A673 (cell line): Measurements from ENCODE around the gene KCNG1. TPM values are rescaled to one million over a fixed set of nuclear protein-coding genes. Genes with fewer than 3 reads are reported as not detected.

Source experiments
- BruUV-seq: library from RNA; stranded (reverse); fragments of 400-500 nt; replicated peaks from 2 replicates; lab custom pipeline; 2021; lab: Mats Ljungman, UMichigan
- CTCF ChIA-PET: fragments of 300-600 bp; sonication (Branson Sonifier 250); formaldehyde crosslinking; loops from one replicate; lab custom pipeline; 2022; ENCODE audit warnings: antibody characterized with exemption; lab: Charles Lee
- POLR2A ChIA-PET: fragments of 300-600 bp; sonication (Branson Sonifier 250); formaldehyde crosslinking; loops from one replicate; lab custom pipeline; 2022; ENCODE audit warnings: antibody characterized with exemption; ENCODE audit not compliant: low non-redundant PET; lab: Charles Lee
- DNase-seq: peaks from one replicate; pipeline ENCODE4 v3.0.0-alpha.2; 2015; ENCODE audit warnings: low spot score
- H3K27ac ChIP-seq: fragments of 200-600 bp; sonication (generic); 2 replicates; pipeline ENCODE4 v1.5.1; 2016; ENCODE audit warnings: mixed run types, low read depth, mild to moderate bottlenecking, mixed read lengths, antibody characterized with exemption, low read length; ENCODE audit not compliant: poor library complexity, severe bottlenecking
- H3K27me3 ChIP-seq: fragments of 200-600 bp; sonication (generic); replicated peaks from 2 replicates; pipeline ENCODE4 v1.6.1; 2017; ENCODE audit warnings: mixed run types, low read depth, mild to moderate bottlenecking, mixed read lengths, antibody characterized with exemption, low read length; ENCODE audit not compliant: insufficient read depth, poor library complexity
- H3K36me3 ChIP-seq: fragments of 200-600 bp; sonication (generic); 2 replicates; pipeline ENCODE4 v1.6.1; 2016; ENCODE audit warnings: mixed run types, mild to moderate bottlenecking, mixed read lengths, antibody characterized with exemption, low read length; ENCODE audit not compliant: insufficient read depth, poor library complexity, severe bottlenecking
- H3K4me1 ChIP-seq: fragments of 200-600 bp; sonication (generic); 2 replicates; pipeline ENCODE4 v1.6.1; 2017; ENCODE audit warnings: mixed run types, mild to moderate bottlenecking, mixed read lengths, antibody characterized with exemption, low read length; ENCODE audit not compliant: insufficient read depth, poor library complexity, severe bottlenecking
- H3K4me3 ChIP-seq: fragments of 200-600 bp; sonication (generic); 2 replicates; pipeline ENCODE4 v1.5.1; 2016; ENCODE audit warnings: low read depth, mixed run types, mild to moderate bottlenecking, mixed read lengths, low read length; ENCODE audit not compliant: poor library complexity, severe bottlenecking
- H3K9me3 ChIP-seq: fragments of 200-600 bp; sonication (generic); 2 replicates; pipeline ENCODE4 v1.6.1; 2016; ENCODE audit warnings: mixed run types, low read depth, mild to moderate bottlenecking, mixed read lengths, antibody characterized with exemption, low read length; ENCODE audit not compliant: poor library complexity, severe bottlenecking
- CTCF ChIP-seq: fragments of 300-800, 200-600 bp; sonication (generic); conservative IDR thresholded peaks from 2 replicates; pipeline ENCODE4 v1.5.1; 2017; ENCODE audit warnings: low read depth, mild to moderate bottlenecking, antibody characterized with exemption, low read length, moderate library complexity, mixed read lengths
- EZH2 ChIP-seq: fragments of 200-600 bp; sonication (generic); IDR thresholded peaks from 2 replicates; pipeline ENCODE4 v1.6.1; 2017; ENCODE audit warnings: borderline replicate concordance, low read depth, mild to moderate bottlenecking, mixed read lengths, antibody characterized with exemption, low read length; ENCODE audit not compliant: poor library complexity, severe bottlenecking
- intact Hi-C: fragments of 100-400 bp; cut with micrococcal nuclease; formaldehyde crosslinking; loops from one replicate; pipeline ENCODE4 v1.10.0; 2022; ENCODE audit not compliant: unreplicated experiment
- total RNA-seq: library from RNA; stranded (reverse); gene quantifications from 2 replicates; pipeline ENCODE4 v1.2.3, GENCODE V29; 2021

The KCNG1 gene
- total RNA-seq, 1 experiment from 2014 or later = 19.6 TPM

- H3K36me3 ChIP-seq = no peaks in the 10 kb centered on the region
- intact Hi-C loops = loop anchor here (10.0 kb wide), 1 partner anchor 125 kb away; no protein-coding TSS in a partner anchor
- CTCF ChIA-PET = no interaction called here
- no peak for TF ChIP-seq EZH2
- no peak for TF ChIP-seq CTCF
- DNase-seq = no peak
- POLR2A ChIA-PET = no interaction called here
- H3K9me3 ChIP-seq = no peaks in the 10 kb centered on the region
- no peak overlapping the region for H3K4me3 ChIP-seq
- no peak overlapping the region for H3K27ac ChIP-seq
- peaks cover 21% of the 10 kb centered on the region for H3K4me1 ChIP-seq
- BruUV-seq = no TSS peak
- no peaks in the 10 kb centered on the region for H3K27me3 ChIP-seq
Observed at GRCh38 chr20:51029963-51030920, 7.3 kb upstream of the KCNG1 start.

GRCh38 chr20:51029556-51029955 is 6.6 kb upstream of the KCNG1 start:
- intact Hi-C loops = loop anchor here (10.0 kb wide), 1 partner anchor 125 kb away; no protein-coding TSS in a partner anchor
- BruUV-seq = no TSS peak
- no peaks in the 10 kb centered on the region for H3K36me3 ChIP-seq
- TF ChIP-seq CTCF = no peak
- TF ChIP-seq EZH2 = no peak
- no peak overlapping the region for H3K27ac ChIP-seq
- no peak overlapping the region for H3K4me3 ChIP-seq
- DNase-seq = no peak
- CTCF ChIA-PET = no interaction called here
- POLR2A ChIA-PET = no interaction called here
- H3K9me3 ChIP-seq = no peaks in the 10 kb centered on the region
- peaks cover 17% of the 10 kb centered on the region for H3K4me1 ChIP-seq
- no peaks in the 10 kb centered on the region for H3K27me3 ChIP-seq

GRCh38 chr20:51028616-51029212 is 5.8 kb upstream of the KCNG1 start:
- no peaks in the 10 kb centered on the region for H3K9me3 ChIP-seq
- BruUV-seq = no TSS peak

More at GRCh38 chr20:51028616-51029212, 5.8 kb upstream of the KCNG1 start:
- H3K4me3 ChIP-seq = no peak overlapping the region
- no peaks in the 10 kb centered on the region for H3K36me3 ChIP-seq
- peaks cover 9% of the 10 kb centered on the region for H3K4me1 ChIP-seq
- intact Hi-C loops = loop anchor here (10.0 kb wide), 1 partner anchor 126 kb away; no protein-coding TSS in a partner anchor
- CTCF ChIA-PET = no interaction called here
- DNase-seq = no peak
- POLR2A ChIA-PET = no interaction called here
- TF ChIP-seq CTCF (no peak), EZH2 (no peak)
- no peak overlapping the region for H3K27ac ChIP-seq
- no peaks in the 10 kb centered on the region for H3K27me3 ChIP-seq
